HG03025 (cell line): Measurements from ENCODE around the gene HAS3.
"Not testable (repeated sequence)": the region's sequence is repeated elsewhere in the genome, so short reads cannot be mapped to it uniquely, and the experiment has no call there.

Experiments used
- ATAC-seq: cut with Tn5 transposase; IDR thresholded peaks from one replicate; pipeline ENCODE4 v1.9.1; 2021; ENCODE audit warnings: mild to moderate bottlenecking, moderate library complexity; ENCODE audit not compliant: unreplicated experiment, low FRiP score

The HAS3 gene

GRCh38 chr16:69115361-69115760 lies 9.9 kb downstream of the HAS3 start:
- no peak for ATAC-seq

DNA sequence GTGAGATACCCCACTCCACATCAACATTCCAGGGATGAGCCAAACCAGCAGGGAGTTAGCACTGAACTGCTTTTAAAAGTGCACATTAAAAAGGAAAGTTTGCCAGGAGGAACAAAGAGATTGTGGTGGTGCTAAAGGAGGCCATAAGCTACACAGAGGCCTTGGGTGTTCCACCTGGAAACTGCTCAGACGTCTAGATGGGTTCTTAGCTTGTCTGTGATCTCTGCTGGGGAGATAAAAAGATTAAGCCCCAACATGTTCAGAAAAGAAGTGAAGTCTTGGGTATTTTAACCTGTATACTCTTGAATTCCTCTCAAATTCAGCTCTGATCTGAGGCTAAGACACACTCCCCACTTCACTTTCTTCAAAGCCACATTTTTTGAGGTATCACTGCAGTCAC lies 10.4 kb downstream of the HAS3 start:
- ATAC-seq = no peak

DNA sequence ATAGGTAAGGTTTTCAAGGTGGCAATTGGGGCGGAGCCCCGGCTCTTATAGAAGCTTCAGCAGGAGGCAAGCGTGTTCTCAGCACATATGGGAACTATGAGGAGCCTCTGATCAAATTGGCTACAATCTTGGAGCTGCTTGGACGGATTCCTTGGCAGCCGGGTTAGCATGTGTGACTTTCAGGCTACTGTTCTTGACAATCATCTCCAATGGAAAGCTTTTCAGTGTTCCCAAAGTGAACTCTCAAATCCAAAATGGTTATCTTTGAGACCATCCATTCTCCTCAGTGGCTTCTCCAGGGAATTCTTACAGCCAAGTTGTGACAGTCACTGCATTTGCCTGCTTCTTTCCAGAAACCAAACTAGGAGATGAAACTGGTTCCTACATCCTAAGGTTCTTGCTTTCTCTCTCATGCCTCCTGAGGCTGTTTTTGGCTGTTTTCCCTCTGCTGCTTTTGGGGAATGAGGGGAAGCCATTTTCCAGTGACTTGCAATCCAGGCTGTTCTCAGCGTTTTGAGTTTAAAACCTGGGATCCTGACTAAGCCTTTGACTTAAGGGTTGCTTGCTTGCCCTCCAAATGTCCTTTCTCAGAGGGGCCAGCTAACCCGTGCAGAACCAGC lies 10.9 kb downstream of the HAS3 start:
- ATAC-seq = no peak

DNA sequence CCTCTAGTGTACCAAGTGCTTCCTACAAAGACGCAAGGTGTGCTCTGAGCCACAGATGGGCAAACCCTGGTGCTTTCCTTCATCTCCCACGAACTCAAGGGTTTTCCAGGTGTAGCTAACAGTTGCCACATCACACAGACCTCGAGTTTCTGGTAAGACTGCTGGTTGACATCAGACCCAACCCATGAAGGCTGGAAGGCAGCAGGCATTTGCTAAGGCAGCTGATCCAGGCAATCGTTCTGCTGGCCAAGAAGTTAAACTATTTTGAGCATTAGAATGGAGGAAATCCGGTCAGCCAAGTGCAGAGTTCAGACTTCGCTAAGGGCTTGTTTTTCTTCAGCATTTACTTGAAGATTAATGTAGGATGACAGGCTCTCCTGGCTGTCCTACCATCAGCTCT lies 11.5 kb downstream of the HAS3 start:
- no peak for ATAC-seq

DNA sequence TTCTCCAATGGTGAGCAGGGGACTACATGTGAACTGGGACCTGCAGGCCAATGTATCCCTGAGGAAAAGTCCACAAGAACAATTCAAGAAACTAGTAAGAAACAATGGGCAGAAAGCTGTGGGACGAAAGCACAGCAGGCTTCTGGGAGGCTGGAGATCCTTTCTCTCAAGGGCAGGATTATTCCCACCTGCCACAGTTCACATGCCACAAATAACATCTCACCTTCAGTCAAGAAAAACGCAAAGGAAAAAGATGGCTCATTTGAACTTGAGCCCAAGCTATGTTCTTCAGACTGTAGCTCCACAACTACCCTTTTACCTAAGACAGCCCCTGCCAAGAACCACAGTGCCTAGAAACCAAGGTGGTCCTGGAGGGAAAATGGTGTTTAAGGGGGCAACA lies 13.0 kb downstream of the HAS3 start:
- ATAC-seq = no peak

- ATAC-seq = no peak
Measured at GRCh38 chr16:69118994-69119393, 13.5 kb downstream of the HAS3 start.

GRCh38 chr16:69119536-69119935 lies 14.1 kb downstream of the HAS3 start:
- no peak for ATAC-seq

GRCh38 chr16:69120096-69120664 lies 14.7 kb downstream of the HAS3 start:
- ATAC-seq = no peak

- ATAC-seq = no peak
Measured at GRCh38 chr16:69123910-69124309, 18.5 kb downstream of the HAS3 start.

DNA sequence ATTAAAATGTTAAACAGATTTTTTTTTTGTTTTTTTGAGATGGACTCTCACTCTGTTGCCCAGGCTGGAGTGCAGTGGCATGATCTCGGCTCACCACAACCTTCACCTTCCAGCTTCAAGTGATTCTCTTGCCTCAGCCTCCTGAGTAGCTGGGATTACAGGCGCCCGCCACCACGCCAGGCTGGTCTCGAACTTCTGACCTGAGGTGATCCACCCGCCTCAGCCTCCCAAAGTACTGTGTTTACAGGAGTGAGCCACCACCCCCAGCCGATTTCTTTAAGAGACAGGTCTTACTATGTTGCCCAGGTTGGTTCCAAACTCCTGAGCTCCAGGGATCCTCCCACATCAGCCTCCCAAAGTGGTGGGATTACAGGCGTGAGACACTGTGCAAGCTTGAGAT lies 19.0 kb downstream of the HAS3 start:
- ATAC-seq = not testable (repeated sequence)

GRCh38 chr16:69124961-69125360 lies 19.5 kb downstream of the HAS3 start:
- ATAC-seq = not testable (repeated sequence)

- ATAC-seq = no peak
Measured at GRCh38 chr16:69126221-69126620, 20.8 kb downstream of the HAS3 start.

DNA sequence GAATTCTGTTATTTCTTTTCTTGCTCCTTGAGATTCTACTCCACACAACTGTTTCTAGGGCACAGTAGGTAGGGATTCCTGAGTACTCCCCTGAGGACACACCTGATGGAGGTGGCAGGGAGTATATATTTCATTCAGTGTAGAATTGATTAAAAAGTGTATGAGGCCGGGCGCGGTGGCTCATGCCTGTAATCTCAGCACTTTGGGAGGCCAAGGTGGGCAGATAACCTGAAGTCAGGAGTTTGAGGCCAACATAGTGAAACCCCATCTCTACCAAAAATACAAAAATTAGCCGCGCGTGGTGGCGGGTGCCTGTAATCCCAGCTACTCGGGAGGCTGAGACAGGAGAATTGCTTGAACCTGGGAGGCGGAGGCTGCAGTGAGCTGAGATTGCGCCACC lies 21.3 kb downstream of the HAS3 start:
- not testable (repeated sequence) for ATAC-seq

- ATAC-seq = no peak
Measured at GRCh38 chr16:69127966-69128510, 22.6 kb downstream of the HAS3 start.

DNA sequence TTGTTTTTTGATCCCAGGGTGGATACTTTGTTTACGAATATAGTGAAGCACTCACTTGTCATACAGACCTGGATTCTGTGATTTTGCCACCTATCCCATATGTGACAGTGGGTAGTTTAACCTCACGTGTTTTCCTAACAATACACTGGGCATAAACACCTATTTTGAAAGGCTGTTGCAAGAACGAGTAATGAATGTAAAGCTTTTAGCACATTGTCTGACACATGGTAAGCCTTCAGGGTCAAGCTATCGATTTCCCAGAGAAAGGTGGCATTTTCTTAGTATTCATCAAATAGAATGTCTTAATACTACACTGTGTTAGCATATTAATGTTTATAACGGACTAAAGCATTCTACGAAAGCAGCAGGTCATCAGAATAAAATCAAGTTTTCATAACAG lies 25.0 kb downstream of the HAS3 start:
- no peak for ATAC-seq

- ATAC-seq = no peak
Measured at GRCh38 chr16:69131167-69131838, 25.9 kb downstream of the HAS3 start.

- no peak for ATAC-seq
Measured at GRCh38 chr16:69131839-69132423, 26.5 kb downstream of the HAS3 start.

- ATAC-seq = peak; percentile 86
Measured at GRCh38 chr16:69132424-69133252, 27.2 kb downstream of the HAS3 start, which contains the start of the genes CHTF8 and UTP4. Gene CHTF8 (minus strand): TSS chr16:69132588. CDS start chr16:69121458, 11,130 bp downstream. Gene UTP4 (plus strand): TSS chr16:69132649. CDS start chr16:69133460, 811 bp downstream.

DNA sequence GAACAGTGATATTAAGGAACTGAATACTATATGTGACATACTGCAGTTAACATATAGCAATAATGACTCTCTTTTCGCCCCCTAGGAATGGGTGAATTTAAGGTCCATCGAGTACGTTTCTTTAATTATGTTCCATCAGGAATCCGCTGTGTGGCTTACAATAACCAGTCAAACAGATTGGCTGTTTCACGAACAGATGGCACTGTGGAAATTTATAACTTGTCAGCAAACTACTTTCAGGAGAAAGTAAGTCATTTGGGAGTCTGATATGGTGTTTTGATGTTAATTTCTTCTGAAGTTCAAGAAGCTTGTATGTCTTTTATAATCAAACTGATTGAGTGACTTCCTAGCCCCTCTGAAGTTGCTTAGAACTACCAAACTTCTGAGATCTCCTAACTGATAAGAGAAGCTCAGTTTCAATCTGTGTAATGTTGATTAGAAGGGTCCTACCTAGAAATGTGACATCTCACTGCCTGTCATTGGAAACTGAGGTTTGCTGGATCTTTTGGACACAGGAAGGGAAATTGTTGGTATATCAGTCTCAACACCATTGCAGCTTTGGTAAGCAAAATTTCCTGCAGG lies 28.0 kb downstream of the HAS3 start:
- ATAC-seq = no peak

- ATAC-seq = no peak
Measured at GRCh38 chr16:69138608-69139007, 33.2 kb downstream of the HAS3 start.
